Testis (tissue), 3 donors: Measurements from ENCODE around the gene PIK3C3. TPM values are rescaled to one million over a fixed set of nuclear protein-coding genes. Genes with fewer than 3 reads are reported as not detected.

Source experiments
- DNase-seq: peaks from one replicate; pipeline ENCODE4 v3.0.0-alpha.2; 2019
- H3K27ac ChIP-seq, 2 donors: fragments of 200-600 bp; sonication (generic); one replicate each; pipeline ENCODE4 v1.5.1; 2019
- H3K27me3 ChIP-seq: fragments of 200-600 bp; sonication (generic); one replicate; pipeline ENCODE4 v1.5.1; 2019
- H3K36me3 ChIP-seq: fragments of 200-600 bp; sonication (generic); one replicate; pipeline ENCODE4 v1.5.1; 2017; ENCODE audit warnings: low read depth; ENCODE audit errors: missing control alignments
- H3K4me1 ChIP-seq: fragments of 200-600 bp; sonication (generic); one replicate; pipeline ENCODE4 v1.5.1; 2019
- H3K4me3 ChIP-seq, 2 donors: fragments of 200-600 bp; sonication (generic); one replicate each; pipeline ENCODE4 v1.5.1; 2017 to 2019
- H3K9me3 ChIP-seq: fragments of 200-600 bp; sonication (generic); one replicate; pipeline ENCODE4 v1.5.1; 2017
- CTCF ChIP-seq, 3 experiments: fragments of 450-650 bp in 2 of 3; fragments of 200-600 bp in 1 of 3; sonication (generic) in 1 of 3; IDR thresholded peaks; one replicate each; pipeline ENCODE4 v1.5.1; 2016 to 2019; ENCODE audit warnings: antibody characterized with exemption in 3 of 3, mild to moderate bottlenecking in 2 of 3, moderate library complexity in 1 of 3
- POLR2A ChIP-seq: fragments of 450-650 bp; IDR thresholded peaks from one replicate; pipeline ENCODE4 v1.6.1; 2017; ENCODE audit warnings: antibody characterized with exemption, mild to moderate bottlenecking, moderate library complexity
- WGBS, 2 donors: methylation state at CpG; one replicate each; pipeline ENCODE4 v1.1.5; 2018; 5-methylcytosine and 5-hydroxymethylcytosine counted together
- intact Hi-C: fragments of 100-400 bp; cut with DNase I; formaldehyde crosslinking; loops from one replicate; pipeline ENCODE4 v1.15.1; 2023; ENCODE audit warnings: low total_unique reads
- polyA plus RNA-seq: library from polyadenylated mRNA; stranded (reverse); fragments of 350-450 nt; fragmentation: Illumina TruSeq; extraction: RNeasy Lipid Tissue Mini Kit (QIAGEN cat#74804); gene quantifications from one replicate; pipeline ENCODE4 v1.2.3, GENCODE V29; 2014; ENCODE audit warnings: low read depth, low replicate concordance; ENCODE audit not compliant: insufficient read depth
- total RNA-seq, 2 donors: library from RNA; depleted of rRNA; stranded (reverse); fragments of >200 nt; gene quantifications; one replicate each; pipeline ENCODE4 v1.2.3, GENCODE V29; 2016

Gene PIK3C3
- total and polyA plus RNA-seq, 3 donors from 2014 or later: 56.8 to 94.1 (median 75.1) TPM

- H3K27me3 ChIP-seq: no peaks in the 10 kb centered on the region
- H3K4me3 ChIP-seq: no peak overlapping the region
- TF ChIP-seq POLR2A (no peak), CTCF (IDR thresholded peaks at IDR 0.05) (no peak)
- 61 to 69% methylated on average over 7 of the region's 7 CpGs for WGBS, 2 donors
- H3K9me3 ChIP-seq: no peaks in the 10 kb centered on the region
- intact Hi-C loops: no loop called here
- DNase-seq: no peak
- H3K36me3 ChIP-seq: no peaks in the 10 kb centered on the region
- no peaks in the 10 kb centered on the region for H3K4me1 ChIP-seq
- H3K27ac ChIP-seq: no peak overlapping the region
Observed at GRCh38 chr18:41921770-41922169, 33.3 kb upstream of the PIK3C3 start.

- H3K9me3 ChIP-seq: no peaks in the 10 kb centered on the region
- 46 to 54% methylated on average over 5 of the region's 5 CpGs for WGBS, 2 donors
- no peak for DNase-seq
- TF ChIP-seq CTCF (IDR thresholded peaks at IDR 0.05) (no peak), POLR2A (no peak)
- no peaks in the 10 kb centered on the region for H3K27me3 ChIP-seq
- no peak overlapping the region for H3K4me3 ChIP-seq
- intact Hi-C loops: no loop called here
- no peak overlapping the region for H3K27ac ChIP-seq
- no peaks in the 10 kb centered on the region for H3K4me1 ChIP-seq
- H3K36me3 ChIP-seq: no peaks in the 10 kb centered on the region
Observed at GRCh38 chr18:41922176-41922575, 32.9 kb upstream of the PIK3C3 start.

- Histone ChIP-seq H3K9me3 (no peaks in the 10 kb centered on the region), H3K4me1 (no peaks in the 10 kb centered on the region), H3K27me3 (no peaks in the 10 kb centered on the region), H3K4me3 (no peak overlapping the region), H3K36me3 (no peaks in the 10 kb centered on the region), H3K27ac (no peak overlapping the region)
- no peak for DNase-seq
- intact Hi-C loops: no loop called here
- TF ChIP-seq POLR2A: no peak
- no peak for TF ChIP-seq CTCF (IDR thresholded peaks at IDR 0.05)
- WGBS, 2 donors: 62 to 71% methylated on average over 1 of the region's 1 CpG
Observed at GRCh38 chr18:41922841-41923240, 32.2 kb upstream of the PIK3C3 start.

GRCh38 chr18:41923446-41923845 is 31.6 kb upstream of the PIK3C3 start:
- Histone ChIP-seq H3K27ac (no peak overlapping the region), H3K4me3 (no peak overlapping the region), H3K4me1 (no peaks in the 10 kb centered on the region), H3K9me3 (no peaks in the 10 kb centered on the region), H3K27me3 (no peaks in the 10 kb centered on the region), H3K36me3 (no peaks in the 10 kb centered on the region)
- no peak for DNase-seq
- TF ChIP-seq CTCF (IDR thresholded peaks at IDR 0.05) (no peak), POLR2A (no peak)
- intact Hi-C loops: no loop called here

GRCh38 chr18:41928581-41928980 is 26.5 kb upstream of the PIK3C3 start:
- Histone ChIP-seq H3K4me1 (no peaks in the 10 kb centered on the region), H3K36me3 (no peaks in the 10 kb centered on the region), H3K27me3 (no peaks in the 10 kb centered on the region), H3K4me3 (no peak overlapping the region), H3K27ac (no peak overlapping the region), H3K9me3 (no peaks in the 10 kb centered on the region)
- no peak for DNase-seq
- intact Hi-C loops: no loop called here
- TF ChIP-seq POLR2A (no peak), CTCF (IDR thresholded peaks at IDR 0.05) (no peak)
